Endothelial cell of umbilical vein (primary cell): ENCODE measurements around the gene MYBBP1A. TPM values are rescaled to one million over a fixed set of nuclear protein-coding genes. Genes with fewer than 3 reads are reported as not detected.

Source experiments
- BruUV-seq: library from RNA; stranded (reverse); fragments of 400-500 nt; replicated peaks from 2 replicates; lab custom pipeline; 2021; lab: Mats Ljungman, UMichigan
- CTCF ChIA-PET: fragments of 300-600, 350-600 bp; sonication (Branson Sonifier 250); formaldehyde crosslinking; loops from one replicate; lab custom pipeline; 2021; ENCODE audit warnings: antibody characterized with exemption, inconsistent platforms; lab: Charles Lee
- POLR2A ChIA-PET: fragments of 300-600, 350-600 bp; sonication (Branson Sonifier 250); formaldehyde crosslinking; loops from one replicate; lab custom pipeline; 2021; ENCODE audit warnings: antibody characterized with exemption, inconsistent platforms; lab: Charles Lee
- DNase-seq: peaks from one replicate; pipeline ENCODE4 v3.0.0-alpha.2; 2011; ENCODE audit warnings: low read depth, low spot score
- FAIRE-seq: peaks from 2 replicates; lab custom pipeline; 2011; peaks lifted over from hg19 to GRCh38; lab: Jason Lieb, UNC
- H2AFZ ChIP-seq: 2 replicates; pipeline ENCODE4 v1.6.0; 2012; ENCODE audit warnings: low read depth, low read length, control low read depth, inconsistent platforms
- H3K27ac ChIP-seq: 2 replicates; pipeline ENCODE4 v1.5.1; 2011; ENCODE audit warnings: low read depth, mild to moderate bottlenecking, control low read depth, low read length, moderate library complexity; ENCODE audit not compliant: insufficient read depth
- H3K27me3 ChIP-seq, 2 experiments: 2 replicates each; pipeline versions ENCODE4 v1.6.0 to v1.6.1; 2011; ENCODE audit warnings: low read length in 2 of 2, mixed read lengths in 1 of 2; ENCODE audit not compliant: control insufficient read depth in 2 of 2, insufficient read depth in 2 of 2
- H3K36me3 ChIP-seq, 2 experiments: 2 replicates in 1 of 2; 3 replicates in 1 of 2; pipeline ENCODE4 v1.5.1; 2011; ENCODE audit warnings: low read length in 2 of 2, mild to moderate bottlenecking in 1 of 2, moderate library complexity in 1 of 2; ENCODE audit not compliant: control insufficient read depth in 2 of 2, insufficient read depth in 2 of 2; ENCODE audit errors: extremely low read depth in 1 of 2
- H3K4me1 ChIP-seq: 3 replicates; pipeline ENCODE4 v1.5.1; 2011; ENCODE audit warnings: mild to moderate bottlenecking, low read length; ENCODE audit not compliant: control insufficient read depth, insufficient read depth; ENCODE audit errors: extremely low read depth
- H3K4me2 ChIP-seq: 2 replicates; pipeline ENCODE4 v1.6.1; 2011; ENCODE audit warnings: low read length, control low read depth, mixed read lengths; ENCODE audit not compliant: insufficient read depth
- H3K4me3 ChIP-seq, 3 experiments: fragments of 200-600 bp in 1 of 3; sonication (generic), shearing (Covaris generic) in 1 of 3; replicated peaks in 1 of 3; 2 replicates each; pipeline ENCODE4 v1.5.1; 2011 to 2016; ENCODE audit warnings: control low read depth in 3 of 3, low read length in 3 of 3, mild to moderate bottlenecking in 2 of 3, inconsistent platforms in 1 of 3, low read depth in 1 of 3, moderate library complexity in 1 of 3; ENCODE audit not compliant: insufficient read depth in 1 of 3
- H3K79me2 ChIP-seq: 2 replicates; pipeline ENCODE4 v1.6.0; 2012; ENCODE audit warnings: low read length, inconsistent platforms; ENCODE audit not compliant: control insufficient read depth, insufficient read depth
- H3K9ac ChIP-seq: replicated peaks from 2 replicates; pipeline ENCODE3; 2011; ENCODE audit warnings: low read length, control low read depth; ENCODE audit not compliant: insufficient read depth; ENCODE audit errors: extremely low read depth
- H3K9me1 ChIP-seq: replicated peaks from 3 replicates; pipeline ENCODE4 v1.6.0; 2011; ENCODE audit warnings: mild to moderate bottlenecking, low read length; ENCODE audit not compliant: control insufficient read depth, insufficient read depth; ENCODE audit errors: extremely low read depth
- H3K9me3 ChIP-seq: replicated peaks from 2 replicates; pipeline ENCODE4 v1.5.1; 2012; ENCODE audit warnings: low read length, inconsistent platforms; ENCODE audit not compliant: control insufficient read depth, insufficient read depth
- H4K20me1 ChIP-seq: replicated peaks from 2 replicates; pipeline ENCODE3; 2011; ENCODE audit warnings: mild to moderate bottlenecking, low read length; ENCODE audit not compliant: control insufficient read depth, insufficient read depth; ENCODE audit errors: extremely low read depth
- EZH2 ChIP-seq: IDR thresholded peaks from 2 replicates; pipeline ENCODE4 v1.6.1; 2012; ENCODE audit warnings: borderline replicate concordance, low read depth, mild to moderate bottlenecking, moderate library complexity, low read length, inconsistent platforms; ENCODE audit not compliant: severe bottlenecking
- FOS ChIP-seq: IDR thresholded peaks from 2 replicates; pipeline ENCODE4 v1.6.1; 2011; ENCODE audit warnings: mild to moderate bottlenecking, low read length, moderate library complexity, borderline replicate concordance; ENCODE audit not compliant: insufficient read depth
- GATA2 ChIP-seq: IDR thresholded peaks from 2 replicates; pipeline ENCODE4 v1.7.0; 2011; ENCODE audit warnings: low read depth, mild to moderate bottlenecking, moderate library complexity, mixed read lengths, low read length; ENCODE audit not compliant: insufficient read length, insufficient read depth
- JUN ChIP-seq: IDR thresholded peaks from 2 replicates; pipeline ENCODE4 v1.6.1; 2011; ENCODE audit warnings: borderline replicate concordance, low read depth; ENCODE audit not compliant: insufficient read length, insufficient read depth
- MYC ChIP-seq: IDR thresholded peaks from one replicate; pipeline ENCODE4 v1.6.1; 2011; ENCODE audit warnings: mild to moderate bottlenecking, low read depth, low read length
- POLR2A ChIP-seq: IDR thresholded peaks from 2 replicates; pipeline ENCODE4 v1.6.1; 2012; ENCODE audit warnings: low read depth, mild to moderate bottlenecking, control low read depth, low read length
- POLR2AphosphoS5 ChIP-seq: IDR thresholded peaks from 2 replicates; pipeline ENCODE4 v1.6.1; 2012; ENCODE audit warnings: low read depth, mild to moderate bottlenecking, control low read depth, low read length, moderate library complexity; ENCODE audit not compliant: insufficient read depth
- dilution Hi-C: fragments of 300-500 bp; cut with MboI; formaldehyde crosslinking; loops from one replicate; pipeline ENCODE4 v1.15.0; 2019; ENCODE audit warnings: low sequenced_read_pairs; ENCODE audit not compliant: extremely low pct_ligation_motif_present
- intact Hi-C: fragments of 100-400 bp; cut with micrococcal nuclease; formaldehyde crosslinking; loops from one replicate; pipeline ENCODE4 v1.10.0; 2022
- polyA plus RNA-seq, 4 experiments: library from polyadenylated mRNA; depleted of rRNA in 3 of 4; stranded (reverse) in 3 of 4; unstranded in 1 of 4; fragments of >200 nt; gene quantifications; 2 replicates each; pipeline versions ENCODE4 v1.2.1 to v1.2.3, GENCODE V29; 2011 to 2012; ENCODE audit warnings: missing spikeins in 1 of 4
- total RNA-seq: library from RNA; stranded (reverse); gene quantifications from 2 replicates; pipeline ENCODE4 v1.2.3, GENCODE V29; 2021
- TF ChIP-seq, protein P1 (sequence below): IDR thresholded peaks from 2 replicates; pipeline ENCODE4 v1.6.1; 2011; ENCODE audit not compliant: insufficient read depth, insufficient read length
- TF ChIP-seq, protein P2 (sequence below), 2 donors: IDR thresholded peaks; 1 replicate in 1 of 2; 2 replicates in 1 of 2; pipeline ENCODE4 v1.5.1; 2011; ENCODE audit warnings: low read length in 2 of 2, mild to moderate bottlenecking in 2 of 2, moderate library complexity in 2 of 2, control low read depth in 1 of 2, inconsistent platforms in 1 of 2, low read depth in 1 of 2; ENCODE audit not compliant: insufficient read depth in 1 of 2; ENCODE audit errors: extremely low read depth in 1 of 2

Gene MYBBP1A
- total and polyA plus RNA-seq, 2 donors (not counting 3 experiments of a cell fraction or from before 2014, with no cell fraction given), result 26.8 to 79.2 TPM

DNA sequence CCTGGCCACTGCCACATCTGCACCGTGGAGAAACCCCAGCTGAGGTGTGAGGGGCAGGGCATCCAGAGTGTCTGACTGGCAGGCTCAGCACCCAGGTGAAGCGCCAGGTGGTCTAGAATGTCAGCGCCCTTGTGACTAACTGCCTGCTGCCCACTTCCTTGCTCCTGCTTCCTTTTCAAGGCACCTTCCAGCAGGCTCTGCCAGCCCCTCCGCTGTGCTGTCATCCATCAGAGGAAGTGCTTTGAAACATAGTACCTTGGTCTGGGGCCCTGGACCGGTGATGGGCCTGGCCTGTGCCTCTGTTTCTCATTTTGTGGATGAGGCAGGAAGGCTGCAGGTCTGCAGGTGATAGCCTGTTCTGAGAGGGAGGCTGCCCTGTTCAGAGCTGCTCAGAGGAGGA is 51.0 kb downstream of the MYBBP1A start:
- peaks cover 0 to 5% of the 10 kb centered on the region in 2 experiments for H3K36me3 ChIP-seq
- ChIA-PET POLR2A (interaction anchor here (0.6 kb wide), 1 partner anchor 22 kb away, joined by 3 read pairs; no protein-coding TSS in a partner anchor), CTCF (interaction anchor here (0.8 to 1.5 kb wide), 4 partner anchors 10 to 75 kb away, joined by 3 to 6 read pairs (median 4); no protein-coding TSS in a partner anchor)
- H3K27me3 ChIP-seq, result no peaks in the 10 kb centered on the region
- no peak overlapping the region for H3K4me2 ChIP-seq
- H3K4me1 ChIP-seq, result peaks cover 40% of the 10 kb centered on the region
- no peak overlapping the region for H3K4me3 ChIP-seq
- no TSS peak for BruUV-seq
- H3K9me1 ChIP-seq, result no peaks in the 10 kb centered on the region
- no peaks in the 10 kb centered on the region for H4K20me1 ChIP-seq
- H3K9me3 ChIP-seq, result no peaks in the 10 kb centered on the region
- H3K27ac ChIP-seq, result no peak overlapping the region
- dilution Hi-C loops, result no loop called here
- FAIRE-seq (peak; percentile 55), DNase-seq (no peak)
- no peak overlapping the region for H2AFZ ChIP-seq
- intact Hi-C loops, result loop anchor here (2.0 kb wide), 1 partner anchor 15 kb away; no protein-coding TSS in a partner anchor
- TF ChIP-seq JUN, result no peak
- TF ChIP-seq EZH2, result no peak
- TF ChIP-seq, protein P1, sequence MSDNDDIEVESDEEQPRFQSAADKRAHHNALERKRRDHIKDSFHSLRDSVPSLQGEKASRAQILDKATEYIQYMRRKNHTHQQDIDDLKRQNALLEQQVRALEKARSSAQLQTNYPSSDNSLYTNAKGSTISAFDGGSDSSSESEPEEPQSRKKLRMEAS, result no peak
- TF ChIP-seq, protein P2, sequence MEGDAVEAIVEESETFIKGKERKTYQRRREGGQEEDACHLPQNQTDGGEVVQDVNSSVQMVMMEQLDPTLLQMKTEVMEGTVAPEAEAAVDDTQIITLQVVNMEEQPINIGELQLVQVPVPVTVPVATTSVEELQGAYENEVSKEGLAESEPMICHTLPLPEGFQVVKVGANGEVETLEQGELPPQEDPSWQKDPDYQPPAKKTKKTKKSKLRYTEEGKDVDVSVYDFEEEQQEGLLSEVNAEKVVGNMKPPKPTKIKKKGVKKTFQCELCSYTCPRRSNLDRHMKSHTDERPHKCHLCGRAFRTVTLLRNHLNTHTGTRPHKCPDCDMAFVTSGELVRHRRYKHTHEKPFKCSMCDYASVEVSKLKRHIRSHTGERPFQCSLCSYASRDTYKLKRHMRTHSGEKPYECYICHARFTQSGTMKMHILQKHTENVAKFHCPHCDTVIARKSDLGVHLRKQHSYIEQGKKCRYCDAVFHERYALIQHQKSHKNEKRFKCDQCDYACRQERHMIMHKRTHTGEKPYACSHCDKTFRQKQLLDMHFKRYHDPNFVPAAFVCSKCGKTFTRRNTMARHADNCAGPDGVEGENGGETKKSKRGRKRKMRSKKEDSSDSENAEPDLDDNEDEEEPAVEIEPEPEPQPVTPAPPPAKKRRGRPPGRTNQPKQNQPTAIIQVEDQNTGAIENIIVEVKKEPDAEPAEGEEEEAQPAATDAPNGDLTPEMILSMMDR (IDR thresholded peaks at IDR 0.05; ENCODE audit: extremely low read depth in 1 of 2, insufficient read depth in 1 of 2, low read depth in 1 of 2, low read length in 2 of 2), result no peak
- TF ChIP-seq POLR2A, result no peak
- TF ChIP-seq POLR2AphosphoS5, result no peak
- no peak for TF ChIP-seq FOS
- TF ChIP-seq MYC, result no peak
- no peak for TF ChIP-seq GATA2
- peaks cover 8% of the 10 kb centered on the region for H3K79me2 ChIP-seq
- no peak overlapping the region for H3K9ac ChIP-seq
